ENCODE measurements around the gene MCMBP. TPM values are rescaled to one million over a fixed set of nuclear protein-coding genes. Genes with fewer than 3 reads are reported as not detected.

MCMBP gene
- polyA plus RNA-seq, 1 of the 3 experiments (the other 2 are of a cell fraction): 33.1 TPM

- peaks cover 65 to 75% of the 10 kb centered on the region in 2 experiments for H3K36me3 ChIP-seq (replicated peaks in 1 of 2; ENCODE audit: control insufficient read depth in 1 of 2, insufficient read depth in 2 of 2, low read length in 1 of 2)
- H2AFZ ChIP-seq (ENCODE audit: low read depth): 0 out of 2 replicates have a peak overlapping the region, but pooled peaks have one; percentile 3
- no peak overlapping the region; the same call in 1 of the 2 replicates for H3K9ac ChIP-seq
- DNase-seq: no peak
- peak overlapping the region; percentile 47 to 53; a peak in 3 of 4 replicates for H3K27ac ChIP-seq (ENCODE audit: low read depth in 2 of 2, low read length in 1 of 2)
- ChIA-PET POLR2A (no interaction called here), CTCF (interaction anchor here (0.6 to 2.9 kb wide), 8 partner anchors 9 to 241 kb away, joined by 3 to 19 read pairs (median 3); no protein-coding TSS in a partner anchor)
- H3K27me3 ChIP-seq (ENCODE audit: insufficient read depth): no peaks in the 10 kb centered on the region
- peaks cover 2 to 18% of the 10 kb centered on the region in 2 experiments; a peak in 1 of 4 replicates for H3K4me1 ChIP-seq (ENCODE audit: control insufficient read depth in 1 of 2, insufficient read depth in 2 of 2, low read depth in 1 of 2, low read length in 1 of 2)
- H3K9me2 ChIP-seq: no peaks in the 10 kb centered on the region
- H3K79me2 ChIP-seq (ENCODE audit: insufficient read depth): peaks cover 42% of the 10 kb centered on the region; the same call in 1 of the 2 replicates
- no peaks in the 10 kb centered on the region for H3K9me3 ChIP-seq
- H3K4me3 ChIP-seq (ENCODE audit: low read depth in 2 of 2, low read length in 1 of 2): no peak overlapping the region
- H3K4me2 ChIP-seq: peak overlapping the region; percentile 26; the same call in 1 of the 2 replicates
- H4K20me1 ChIP-seq (ENCODE audit: insufficient read depth): no peaks in the 10 kb centered on the region
- peaks cover 9% of the 10 kb centered on the region for H3F3A ChIP-seq (replicated peaks; ENCODE audit: insufficient read depth)
- WGBS (ENCODE audit: low lambda C conversion rate): 63% methylated on average over 6 of the region's 6 CpGs
- TF ChIP-seq PBX3 (IDR thresholded peaks at IDR 0.05): peak; percentile 55
- peak; percentile 50; the same call in 1 of the 2 replicates for TF ChIP-seq JUND (IDR thresholded peaks at IDR 0.05)
- TF ChIP-seq GABPA (IDR thresholded peaks at IDR 0.05; ENCODE audit: low read depth): no peak
- peak; percentile 34; the same call in 1 of the 2 replicates for TF ChIP-seq TCF12 (IDR thresholded peaks at IDR 0.05)
- TF ChIP-seq TEAD4 (IDR thresholded peaks at IDR 0.05; ENCODE audit: borderline replicate concordance, insufficient read depth): peak; percentile 62; the same call in 1 of the 2 replicates
- TF ChIP-seq FOSL2 (IDR thresholded peaks at IDR 0.05; ENCODE audit: borderline replicate concordance, low read depth): peak; percentile 47
These were observed 23.4 kb downstream of the MCMBP start for GRCh38 chr10:119849031-119849789.

GRCh38 chr10:119845656-119846055, 27.0 kb downstream of the MCMBP start:
- Histone ChIP-seq H3K9me3 (no peaks in the 10 kb centered on the region), H3K9ac (no peak overlapping the region), H3F3A (replicated peaks; ENCODE audit: insufficient read depth) (peaks cover 9% of the 10 kb centered on the region), H3K4me2 (no peak overlapping the region), H3K4me3 (ENCODE audit: low read depth in 2 of 2, low read length in 1 of 2) (no peak overlapping the region), H4K20me1 (ENCODE audit: insufficient read depth) (no peaks in the 10 kb centered on the region), H3K27me3 (ENCODE audit: insufficient read depth) (no peaks in the 10 kb centered on the region), H3K9me2 (no peaks in the 10 kb centered on the region), H3K4me1 (ENCODE audit: control insufficient read depth in 1 of 2, insufficient read depth in 2 of 2, low read depth in 1 of 2, low read length in 1 of 2) (peaks cover 2 to 18% of the 10 kb centered on the region in 2 experiments; a peak in 1 of 4 replicates), H3K27ac (ENCODE audit: low read depth in 2 of 2, low read length in 1 of 2) (no peak overlapping the region), H2AFZ (ENCODE audit: low read depth) (no peak overlapping the region), H3K36me3 (replicated peaks in 1 of 2; ENCODE audit: control insufficient read depth in 1 of 2, insufficient read depth in 2 of 2, low read length in 1 of 2) (peaks cover 78 to 80% of the 10 kb centered on the region in 2 experiments), H3K79me2 (ENCODE audit: insufficient read depth) (peaks cover 21% of the 10 kb centered on the region; the same call in 1 of the 2 replicates)
- POLR2A ChIA-PET: no interaction called here
- DNase-seq: no peak
- TF ChIP-seq NFIC (IDR thresholded peaks at IDR 0.05; ENCODE audit: borderline replicate concordance) (no peak), RFX5 (IDR thresholded peaks at IDR 0.05; ENCODE audit: low read length) (no peak), YY1 (IDR thresholded peaks at IDR 0.05; ENCODE audit: low read depth) (no peak), EP300 (IDR thresholded peaks at IDR 0.05; ENCODE audit: borderline replicate concordance in 1 of 2, low read depth in 1 of 2, low read length in 1 of 2) (no peak), NRF1 (IDR thresholded peaks at IDR 0.05; ENCODE audit: low read depth, low read length) (no peak), RCOR1 (IDR thresholded peaks at IDR 0.05; ENCODE audit: low read length) (no peak), MAX (IDR thresholded peaks at IDR 0.05; ENCODE audit: low read depth) (no peak), ELF1 (IDR thresholded peaks at IDR 0.05) (no peak)
- WGBS (ENCODE audit: low lambda C conversion rate): 92% methylated on average over 1 of the region's 1 CpG
- CTCF ChIA-PET: interaction anchor here (0.5 to 3.3 kb wide), 3 partner anchors 13 to 381 kb away, joined by 4 to 13 read pairs (median 5); no protein-coding TSS in a partner anchor

All from SK-N-SH (cell line).